CD4-positive, alpha-beta T cell (primary cell): ENCODE measurements around the gene SERTAD3. TPM values are rescaled to one million over a fixed set of nuclear protein-coding genes. Genes with fewer than 3 reads are reported as not detected.
"Not testable (repeated sequence)": the region's sequence is repeated elsewhere in the genome, so short reads cannot be mapped to it uniquely, and the experiment has no call there.

ENCODE experiments used
- ATAC-seq: fragments of 200-7000 bp; cut with Tn5 transposase; one replicate; pipeline ENCODE4 v1.10.0; 2022; ENCODE audit warnings: mild to moderate bottlenecking; ENCODE audit not compliant: poor library complexity
- CTCF ChIA-PET: fragments of 350-600 bp; sonication (Branson Sonifier 250); formaldehyde crosslinking; loops from one replicate; lab custom pipeline; 2021; ENCODE audit warnings: antibody characterized with exemption, inconsistent platforms; lab: Charles Lee
- POLR2A ChIA-PET: fragments of 350-600 bp; sonication (Branson Sonifier 250); formaldehyde crosslinking; loops from one replicate; lab custom pipeline; 2021; ENCODE audit warnings: antibody characterized with exemption, inconsistent platforms; lab: Charles Lee
- DNase-seq, 14 experiments: peaks; one replicate each; pipeline ENCODE4 v3.0.0-alpha.2; 2013 to 2020; ENCODE audit warnings: mixed read lengths in 2 of 14
- H3K27ac ChIP-seq, 2 donors: one replicate each; pipeline versions ENCODE4 v1.5.1 to v1.7.0; 2013; ENCODE audit warnings: low read length in 2 of 2, low read depth in 1 of 2, mild to moderate bottlenecking in 1 of 2
- H3K27me3 ChIP-seq, 2 experiments: 1 replicate in 1 of 2; 2 replicates in 1 of 2; pipeline versions ENCODE4 v1.6.1 to v1.7.0; 2013; ENCODE audit warnings: low read length in 2 of 2, control low read depth in 1 of 2, mild to moderate bottlenecking in 1 of 2, moderate library complexity in 1 of 2; ENCODE audit not compliant: insufficient read depth in 2 of 2, control insufficient read depth in 1 of 2
- H3K36me3 ChIP-seq: one replicate; pipeline ENCODE4 v1.6.1; 2013; ENCODE audit warnings: low read length, control low read depth; ENCODE audit not compliant: insufficient read depth
- H3K4me1 ChIP-seq: one replicate; pipeline ENCODE4 v1.6.1; 2013; ENCODE audit warnings: low read length, control low read depth; ENCODE audit not compliant: insufficient read depth
- H3K4me3 ChIP-seq: one replicate; pipeline ENCODE4 v1.5.1; 2013; ENCODE audit warnings: mild to moderate bottlenecking, low read length, moderate library complexity
- H3K9me3 ChIP-seq, 2 experiments: 1 replicate in 1 of 2; 2 replicates in 1 of 2; pipeline versions ENCODE4 v1.6.1 to v1.7.0; 2013; ENCODE audit warnings: low read length in 2 of 2, mild to moderate bottlenecking in 2 of 2, control low read depth in 1 of 2, moderate library complexity in 1 of 2; ENCODE audit not compliant: control insufficient read depth in 1 of 2, insufficient read depth in 1 of 2
- H3K27ac Mint-ChIP-seq: one replicate; pipeline ENCODE4 v1.8.0; 2020; ENCODE audit warnings: mixed read lengths
- H3K27me3 Mint-ChIP-seq: one replicate; pipeline ENCODE4 v1.8.0; 2021; ENCODE audit warnings: mixed read lengths
- H3K36me3 Mint-ChIP-seq: one replicate; pipeline ENCODE4 v1.8.0; 2021; ENCODE audit warnings: low read depth, mixed read lengths
- H3K4me1 Mint-ChIP-seq: one replicate; pipeline ENCODE4 v1.8.0; 2021; ENCODE audit warnings: low read depth, mixed read lengths
- H3K4me3 Mint-ChIP-seq: one replicate; pipeline ENCODE4 v1.8.0; 2020; ENCODE audit warnings: mild to moderate bottlenecking, mixed read lengths
- H3K9me3 Mint-ChIP-seq: one replicate; pipeline ENCODE4 v1.8.0; 2020; ENCODE audit warnings: mixed read lengths
- CTCF ChIP-seq: fragments of 200-600 bp; IDR thresholded peaks from one replicate; pipeline ENCODE4 v1.8.0; 2022; ENCODE audit warnings: antibody characterized with exemption, mild to moderate bottlenecking
- intact Hi-C, 2 experiments: fragments of 100-400 bp; cut with DNase I in 1 of 2; cut with micrococcal nuclease in 1 of 2; formaldehyde crosslinking; loops; one replicate each; pipeline versions ENCODE4 v1.15.1 to v1.9.0; 2023 to 2025; cut with DNase I, micrococcal nuclease
- total RNA-seq, 174 experiments: library from RNA in 2 of 174; stranded (reverse) in 2 of 174; gene quantifications; one replicate each; pipeline ENCODE4 v1.2.3 and lab custom pipeline; 2021 to 2026

SERTAD3 gene
- total RNA-seq, 2 experiments from 2014 or later: 17.4 to 19.2 TPM

DNA sequence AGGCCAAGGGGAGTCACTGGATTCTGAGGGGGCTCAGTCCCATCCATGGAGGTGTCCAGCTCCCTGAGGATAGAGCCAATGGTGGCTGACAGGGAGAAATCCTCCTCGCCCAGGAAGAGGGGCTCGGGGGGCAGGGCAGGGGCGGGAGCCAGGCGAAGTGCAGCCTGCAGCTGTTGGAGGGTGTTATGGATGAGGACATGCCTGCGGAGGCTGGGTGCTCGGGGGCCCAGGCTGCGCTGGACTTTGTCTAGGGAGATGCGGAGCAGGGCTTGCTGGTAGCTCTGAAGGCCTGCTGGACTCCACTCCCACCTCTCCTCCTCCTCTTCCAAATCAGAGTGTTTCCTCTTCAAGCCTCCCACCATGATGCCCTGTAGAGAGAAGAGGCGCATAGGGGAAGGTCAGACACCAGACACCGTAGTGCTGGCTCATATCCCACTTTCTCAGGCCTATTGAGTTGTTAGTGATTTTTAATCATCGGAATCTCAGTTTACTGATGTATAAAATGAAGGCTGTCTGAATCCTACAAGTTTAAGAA, 2.3 kb downstream of the SERTAD3 start:
- ATAC-seq (no peak), DNase-seq (no peak)
- H3K36me3 ChIP-seq: peaks cover 21% of the 10 kb centered on the region
- ChIA-PET POLR2A (interaction anchor here (3.6 to 4.6 kb wide), 2 partner anchors 15 to 23 kb away, joined by 28 to 70 read pairs; partner anchors contain the start of genes BLVRB and SERTAD1), CTCF (interaction anchor here (1.7 to 4.2 kb wide), 2 partner anchors 21 to 24 kb away, joined by 4 to 32 read pairs; partner anchors contain the start of gene BLVRB)
- no peak overlapping the region for H3K27ac Mint-ChIP-seq
- no peak overlapping the region for H3K27ac ChIP-seq
- no peaks in the 10 kb centered on the region for H3K27me3 Mint-ChIP-seq
- intact Hi-C loops: loop anchor here (2.0 to 10.0 kb wide), 3 partner anchors 15 to 617 kb away; partner anchors contain the start of gene AKT2 (in 1 of the 2)
- peaks cover 18% of the 10 kb centered on the region for H3K4me1 ChIP-seq
- TF ChIP-seq CTCF: no peak
- H3K36me3 Mint-ChIP-seq: peaks cover 29% of the 10 kb centered on the region
- H3K4me1 Mint-ChIP-seq: peaks cover 18% of the 10 kb centered on the region
- H3K4me3 ChIP-seq: no peak overlapping the region
- H3K27me3 ChIP-seq: no peaks in the 10 kb centered on the region
- H3K4me3 Mint-ChIP-seq: peak overlapping the region; percentile 96
- no peaks in the 10 kb centered on the region for H3K9me3 Mint-ChIP-seq
- no peaks in the 10 kb centered on the region for H3K9me3 ChIP-seq

DNA sequence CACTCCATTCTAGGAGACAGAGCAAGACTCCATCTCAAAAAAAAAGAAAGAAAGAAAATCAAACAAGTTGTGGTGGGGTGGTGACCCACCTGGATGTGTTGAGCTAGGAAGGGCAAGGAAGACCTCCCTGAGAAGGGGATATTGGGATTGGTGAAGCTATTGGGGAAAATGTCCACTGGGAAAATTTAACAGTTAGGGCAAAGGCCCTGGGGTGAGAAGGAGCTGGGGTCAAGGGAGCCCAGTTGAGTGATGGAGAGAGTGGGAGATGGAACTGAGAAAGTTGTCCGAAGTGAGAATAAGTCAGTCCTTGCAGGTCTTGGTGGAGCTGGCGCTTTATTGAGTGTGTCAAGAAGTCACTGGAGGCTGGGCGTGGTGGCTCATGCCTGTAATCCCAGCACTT, 5.9 kb downstream of the SERTAD3 start:
- Mint-ChIP-seq H3K27ac (no peak overlapping the region), H3K4me3 (peak overlapping the region; percentile 38), H3K27me3 (no peaks in the 10 kb centered on the region), H3K4me1 (peaks cover 24% of the 10 kb centered on the region), H3K9me3 (no peaks in the 10 kb centered on the region), H3K36me3 (peaks cover 15% of the 10 kb centered on the region)
- ATAC-seq (no peak), DNase-seq (no peak)
- H3K27me3 ChIP-seq: no peaks in the 10 kb centered on the region
- TF ChIP-seq CTCF: no peak
- peaks cover 20% of the 10 kb centered on the region for H3K4me1 ChIP-seq
- intact Hi-C loops: no loop called here
- H3K36me3 ChIP-seq: peaks cover 21% of the 10 kb centered on the region
- ChIA-PET CTCF (no interaction called here), POLR2A (interaction anchor here (1.5 kb wide), 1 partner anchor 12 kb away, joined by 10 read pairs; the partner anchor contains the start of gene SERTAD1)
- H3K4me3 ChIP-seq: no peak overlapping the region
- no peaks in the 10 kb centered on the region for H3K9me3 ChIP-seq
- no peak overlapping the region for H3K27ac ChIP-seq

DNA sequence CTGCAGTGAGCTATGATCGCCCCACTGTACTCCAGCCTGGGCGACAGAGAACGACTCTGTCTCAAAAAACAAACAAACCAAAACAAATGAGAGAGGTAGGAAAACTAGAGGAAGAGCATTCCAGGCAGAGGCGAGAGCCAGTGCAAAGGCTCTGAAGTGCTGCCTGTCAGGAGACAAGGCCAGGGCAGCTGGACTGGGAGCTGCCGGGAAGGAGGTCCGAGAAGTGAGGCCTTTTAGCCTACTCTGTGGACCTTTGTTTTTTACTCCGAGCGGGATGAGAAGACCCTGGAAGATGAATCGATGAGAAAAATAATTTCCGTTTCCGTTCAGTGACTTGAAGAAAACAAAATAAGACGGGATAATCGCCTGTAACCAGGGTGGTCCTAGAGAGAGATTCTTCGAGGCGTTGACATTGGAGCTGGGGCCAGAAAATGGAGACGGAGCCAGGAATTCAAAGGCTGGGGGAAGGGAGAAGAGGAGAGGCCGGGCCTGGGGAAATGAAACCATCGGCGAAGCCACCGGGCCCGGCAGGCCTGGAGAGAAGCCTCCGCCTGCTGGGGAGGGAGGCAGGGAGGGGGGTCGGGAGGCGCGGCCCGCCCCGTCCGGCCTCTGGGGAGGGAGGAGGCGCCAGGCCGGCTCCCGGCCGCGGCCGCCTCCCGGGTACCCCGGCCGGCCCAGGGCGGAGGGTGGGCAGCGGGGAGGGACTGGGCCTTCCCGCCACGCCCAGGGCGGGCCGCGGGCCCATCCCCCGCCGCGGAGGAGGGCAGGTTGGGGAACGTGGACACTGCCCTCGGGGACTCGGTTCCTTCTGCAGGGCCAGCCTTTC, 10.5 kb downstream of the SERTAD3 start:
- Mint-ChIP-seq H3K36me3 (peaks cover 4% of the 10 kb centered on the region), H3K4me3 (peak overlapping the region; percentile 95), H3K9me3 (no peaks in the 10 kb centered on the region), H3K27ac (peak overlapping the region; percentile 93), H3K4me1 (peaks cover 14% of the 10 kb centered on the region), H3K27me3 (no peaks in the 10 kb centered on the region)
- Histone ChIP-seq H3K27me3 (no peaks in the 10 kb centered on the region), H3K36me3 (no peaks in the 10 kb centered on the region), H3K27ac (peak overlapping the region; percentile 56 to 58), H3K4me3 (peak overlapping the region; percentile 50), H3K4me1 (peaks cover 15% of the 10 kb centered on the region), H3K9me3 (no peaks in the 10 kb centered on the region)
- TF ChIP-seq CTCF: no peak
- intact Hi-C loops: no loop called here
- POLR2A ChIA-PET: interaction anchor here (1.1 to 4.2 kb wide), 5 partner anchors 7 to 32 kb away, joined by 3 to 23 read pairs (median 7); partner anchors contain the start of genes BLVRB, SERTAD1 and SERTAD3
- CTCF ChIA-PET: interaction anchor here (1.4 kb wide), 1 partner anchor 13 kb away, joined by 6 read pairs; no protein-coding TSS in a partner anchor
- DNase-seq (peak; percentile 22 to 78 (median 48)), ATAC-seq (peak; percentile 88)

- H3K27ac Mint-ChIP-seq: peak overlapping the region; percentile 93
- ChIA-PET CTCF (interaction anchor here (1.4 kb wide), 1 partner anchor 12 kb away, joined by 6 read pairs; no protein-coding TSS in a partner anchor), POLR2A (interaction anchor here (0.7 to 4.2 kb wide), 4 partner anchors 8 to 230 kb away, joined by 5 to 23 read pairs (median 10); partner anchors contain the start of gene SERTAD3)
- H3K9me3 Mint-ChIP-seq, H3K27me3 Mint-ChIP-seq, H3K4me3 ChIP-seq, H3K27me3 ChIP-seq, DNase-seq, ATAC-seq, H3K9me3 ChIP-seq, H3K36me3 Mint-ChIP-seq, intact Hi-C loops, H3K36me3 ChIP-seq, H3K27ac ChIP-seq: not testable (repeated sequence)
- peaks cover 15% of the 10 kb centered on the region for H3K4me1 ChIP-seq
- peak overlapping the region; percentile 95 for H3K4me3 Mint-ChIP-seq
- peaks cover 14% of the 10 kb centered on the region for H3K4me1 Mint-ChIP-seq
These were observed 11.4 kb downstream of the SERTAD3 start for GRCh38 chr19:40432760-40433159.
